Transverse colon (tissue), 4 donors: ENCODE measurements around the gene PDF. TPM values are rescaled to one million over a fixed set of nuclear protein-coding genes. Genes with fewer than 3 reads are reported as not detected.
"Not testable (repeated sequence)": the region's sequence is repeated elsewhere in the genome, so short reads cannot be mapped to it uniquely, and the experiment has no call there.

Experiments
- DNase-seq: peaks from one replicate; pipeline ENCODE4 v3.0.0-alpha.2; 2019
- H3K27ac ChIP-seq, 4 donors: fragments of 200-600 bp; sonication (generic); 2 replicates each; pipeline ENCODE4 v1.5.1; 2016 to 2018; ENCODE audit warnings: inconsistent platforms in 4 of 4
- H3K27me3 ChIP-seq: fragments of 200-600 bp; sonication (generic); 2 replicates; pipeline ENCODE4 v1.5.1; 2017; ENCODE audit warnings: inconsistent platforms
- H3K36me3 ChIP-seq, 4 donors: fragments of 200-600 bp; sonication (generic); 2 replicates each; pipeline ENCODE4 v1.5.1; 2017 to 2019; ENCODE audit warnings: inconsistent platforms in 4 of 4
- H3K4me1 ChIP-seq, 4 donors: fragments of 200-600 bp; sonication (generic); 2 replicates each; pipeline ENCODE4 v1.5.1; 2017 to 2020; ENCODE audit warnings: inconsistent platforms in 4 of 4
- H3K4me3 ChIP-seq, 4 donors: fragments of 200-600 bp; sonication (generic); 1 replicate in 1 of 4; 2 replicates in 3 of 4; pipeline versions ENCODE4 v1.5.1 to v1.6.1; 2017 to 2019; ENCODE audit warnings: inconsistent platforms in 4 of 4
- H3K9me3 ChIP-seq, 2 donors: fragments of 200-600 bp; sonication (generic); 2 replicates each; pipeline ENCODE4 v1.5.1; 2017 to 2019; ENCODE audit warnings: inconsistent platforms in 2 of 2
- CTCF ChIP-seq, 5 experiments: fragments of 200-600 bp in 3 of 5; fragments of 450-650 bp in 2 of 5; sonication (generic) in 3 of 5; IDR thresholded peaks; 1 replicate in 2 of 5; 2 replicates in 3 of 5; pipeline ENCODE4 v1.5.1; 2016 to 2017; ENCODE audit warnings: antibody characterized with exemption in 5 of 5, inconsistent platforms in 3 of 5, mild to moderate bottlenecking in 2 of 5, moderate library complexity in 1 of 5
- EP300 ChIP-seq: sonication (generic); formaldehyde crosslinking; IDR thresholded peaks from one replicate; pipeline ENCODE4 v1.6.1; 2017; ENCODE audit warnings: antibody characterized with exemption, low read depth
- POLR2A ChIP-seq: fragments of 450-650 bp; IDR thresholded peaks from one replicate; pipeline ENCODE4 v1.6.1; 2016; ENCODE audit warnings: antibody characterized with exemption, mild to moderate bottlenecking, moderate library complexity
- WGBS, 2 donors: methylation state at CpG; one replicate each; pipeline ENCODE4 v1.1.5; 2018; ENCODE audit warnings: low coverage in 1 of 2; 5-methylcytosine and 5-hydroxymethylcytosine counted together
- in situ Hi-C, 4 donors: fragments of 200-750 bp; cut with MboI; loops; one replicate each; pipeline versions ENCODE4 v1.15.0 to v1.15.1; 2017; ENCODE audit warnings: low sequenced_read_pairs in 3 of 4, low pct_ligation_motif_present in 1 of 4, low pct_unique_long_range_greater_than_20kb in 1 of 4
- intact Hi-C: fragments of 100-400 bp; cut with DNase I; formaldehyde crosslinking; loops from one replicate; pipeline ENCODE4 v1.15.1; 2023; ENCODE audit warnings: low total_unique reads
- total RNA-seq, 4 donors: library from RNA; depleted of rRNA; stranded (reverse); fragments of >200 nt; gene quantifications; one replicate each; pipeline ENCODE4 v1.1.0, GENCODE V29; 2016

Gene PDF
- total RNA-seq, 4 donors from 2014 or later = 2.2 to 19.5 (median 8.8) TPM

GRCh38 chr16:69293401-69293800 is 37.0 kb downstream of the PDF start:
- no peak for DNase-seq
- H3K4me1 ChIP-seq = no peaks in the 10 kb centered on the region
- TF ChIP-seq CTCF (IDR thresholded peaks at IDR 0.05) (no peak), EP300 (no peak)
- intact Hi-C loops = no loop called here
- H3K4me3 ChIP-seq = no peak overlapping the region
- H3K36me3 ChIP-seq = peaks cover 0 to 5% (median 0%) of the 10 kb centered on the region in 4 donors
- in situ Hi-C loops = loop anchor here in 1 of 4 donors (25.0 kb wide), 1 partner anchor 406 kb away; no protein-coding TSS in a partner anchor
- 75 to 81% methylated on average over 3 of the region's 3 CpGs for WGBS, 2 donors
- no peaks in the 10 kb centered on the region for H3K27me3 ChIP-seq
- H3K27ac ChIP-seq = no peak overlapping the region
- no peaks in the 10 kb centered on the region for H3K9me3 ChIP-seq

GRCh38 chr16:69291657-69292056 is 38.7 kb downstream of the PDF start:
- DNase-seq, H3K9me3 ChIP-seq, H3K27me3 ChIP-seq, H3K27ac ChIP-seq, H3K36me3 ChIP-seq, intact Hi-C loops, H3K4me3 ChIP-seq, H3K4me1 ChIP-seq: not testable (repeated sequence)
- in situ Hi-C loops = loop anchor here in 1 of 4 donors (25.0 kb wide), 1 partner anchor 404 kb away; no protein-coding TSS in a partner anchor
- WGBS, 2 donors = 93 to 100% methylated on average over 3 to 9 of the region's 9 CpGs

GRCh38 chr16:69286941-69287713 is 43.3 kb downstream of the PDF start:
- TF ChIP-seq EP300 (no peak), CTCF (IDR thresholded peaks at IDR 0.05) (peak; percentile 65 to 74 (median 67)), POLR2A (no peak)
- no peaks in the 10 kb centered on the region for H3K9me3 ChIP-seq
- H3K36me3 ChIP-seq = peaks cover 0 to 16% (median 0%) of the 10 kb centered on the region in 4 donors
- peaks cover 0 to 3% (median 0%) of the 10 kb centered on the region in 4 donors for H3K4me1 ChIP-seq
- no peak overlapping the region for H3K27ac ChIP-seq
- peak; percentile 26 for DNase-seq
- intact Hi-C loops (loop anchor here (1.0 kb wide), 1 partner anchor 137 kb away; no protein-coding TSS in a partner anchor), in situ Hi-C loops (loop anchor here (5.0 to 25.0 kb wide), 3 partner anchors 135 to 400 kb away; no protein-coding TSS in a partner anchor)
- H3K27me3 ChIP-seq = no peaks in the 10 kb centered on the region
- 63 to 71% methylated on average over 6 to 13 of the region's 13 CpGs for WGBS, 2 donors
- H3K4me3 ChIP-seq = no peak overlapping the region

DNA sequence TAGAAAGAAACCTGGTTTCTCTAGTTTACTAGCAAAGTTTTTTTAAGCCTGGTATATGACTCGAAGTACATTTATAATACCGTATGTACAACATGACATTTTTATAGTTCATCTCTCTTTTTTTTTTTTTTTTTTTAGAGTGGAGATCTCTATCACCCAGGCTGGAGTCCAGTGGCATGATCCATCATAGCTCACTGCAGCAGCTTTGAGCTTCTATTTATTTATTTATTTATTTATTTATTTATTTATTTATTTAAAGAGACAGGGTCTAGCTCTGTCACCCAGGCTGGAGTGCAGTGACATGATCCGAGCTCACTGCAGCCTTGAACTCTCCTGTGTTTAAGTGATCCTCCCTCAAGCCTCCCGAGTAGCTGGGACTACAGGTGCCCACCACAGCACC is 45.1 kb downstream of the PDF start:
- no peak for TF ChIP-seq EP300
- no peak for TF ChIP-seq CTCF (IDR thresholded peaks at IDR 0.05)
- no peak for TF ChIP-seq POLR2A
- Histone ChIP-seq H3K36me3 (peaks cover 0 to 11% (median 0%) of the 10 kb centered on the region in 4 donors), H3K27me3 (no peaks in the 10 kb centered on the region), H3K4me1 (peaks cover 0 to 3% (median 0%) of the 10 kb centered on the region in 4 donors), H3K27ac (no peak overlapping the region), H3K4me3 (no peak overlapping the region), H3K9me3 (no peaks in the 10 kb centered on the region)
- DNase-seq = no peak
- in situ Hi-C loops = loop anchor here (5.0 to 25.0 kb wide), 3 partner anchors 133 to 398 kb away; no protein-coding TSS in a partner anchor
- intact Hi-C loops = no loop called here
- 69 to 81% methylated on average over 4 of the region's 4 CpGs for WGBS, 2 donors
